ENCODE results near the gene GPANK1. TPM values are rescaled to one million over a fixed set of nuclear protein-coding genes. Genes with fewer than 3 reads are reported as not detected.
A peak's percentile ranks its signal among the peaks of the same experiment; 100 is the strongest.

The GPANK1 gene
- total RNA-seq, 2 donors from 2014 or later, result 15.0 to 19.2 TPM

DNA sequence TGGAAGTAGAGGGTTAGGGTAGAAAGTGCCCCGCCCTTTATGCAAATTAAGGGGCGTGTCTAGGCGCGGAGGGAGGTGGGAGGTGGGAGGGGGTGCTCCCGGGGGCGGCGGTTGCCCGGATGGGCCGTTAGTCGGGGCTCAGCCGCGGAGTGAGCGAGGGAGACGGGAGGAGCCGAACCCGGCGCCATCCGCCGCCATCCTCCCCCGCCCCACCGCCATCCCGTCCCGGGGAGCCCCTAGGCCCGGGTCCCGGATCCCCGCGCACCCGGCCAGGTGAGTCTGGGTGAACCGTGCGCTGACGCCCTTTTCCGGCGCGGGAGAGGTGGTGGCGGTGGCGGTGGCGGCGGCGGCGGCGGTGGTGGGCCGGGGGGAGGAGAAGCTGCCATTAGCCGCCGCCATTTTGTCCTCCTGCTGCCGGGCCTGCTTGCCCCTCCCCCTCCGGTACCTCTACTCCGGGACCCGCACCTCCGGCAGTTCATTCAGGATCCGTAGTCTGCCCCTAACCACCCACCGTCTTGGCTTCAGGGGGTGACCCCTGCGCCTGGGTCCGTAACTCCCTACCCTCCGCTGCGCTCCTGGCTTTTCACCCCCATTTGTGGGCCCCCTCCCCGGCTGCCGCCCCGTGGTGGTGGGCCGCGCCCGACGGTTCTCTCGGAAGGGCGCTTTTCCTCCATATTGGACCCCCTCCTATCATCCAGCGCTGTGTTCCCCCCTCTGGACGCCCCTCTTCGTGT lies 44.0 kb downstream of the GPANK1 start, which contains the start of gene PRRC2A:
TSS of gene PRRC2A (plus strand) at position 130 of the 734 bp plus-strand sequence. CDS start 2,075 bp downstream, outside the sequence.
- Histone ChIP-seq H3K27me3 (replicated peaks; ENCODE audit: insufficient read depth) (no peaks in the 10 kb centered on the region), H3K27ac (peak within 1 kb of the TSS; percentile 96 to 97), H3K4me3 (peak within 1 kb of the TSS; percentile 96), H3K9me3 (no peaks in the 10 kb centered on the region), H3K4me1 (ENCODE audit: control insufficient read depth in 1 of 2, low read depth in 2 of 2) (peaks cover 6 to 20% of the 10 kb centered on the region in 2 donors), H3K36me3 (peaks cover 22% of the 10 kb centered on the region)
- peak; percentile 30 for ATAC-seq (ENCODE audit: insufficient number of reproducible peaks, low FRiP score, low read depth)
- peak; percentile 40 for DNase-seq (ENCODE audit: low spot score)
- TF ChIP-seq, protein P1, sequence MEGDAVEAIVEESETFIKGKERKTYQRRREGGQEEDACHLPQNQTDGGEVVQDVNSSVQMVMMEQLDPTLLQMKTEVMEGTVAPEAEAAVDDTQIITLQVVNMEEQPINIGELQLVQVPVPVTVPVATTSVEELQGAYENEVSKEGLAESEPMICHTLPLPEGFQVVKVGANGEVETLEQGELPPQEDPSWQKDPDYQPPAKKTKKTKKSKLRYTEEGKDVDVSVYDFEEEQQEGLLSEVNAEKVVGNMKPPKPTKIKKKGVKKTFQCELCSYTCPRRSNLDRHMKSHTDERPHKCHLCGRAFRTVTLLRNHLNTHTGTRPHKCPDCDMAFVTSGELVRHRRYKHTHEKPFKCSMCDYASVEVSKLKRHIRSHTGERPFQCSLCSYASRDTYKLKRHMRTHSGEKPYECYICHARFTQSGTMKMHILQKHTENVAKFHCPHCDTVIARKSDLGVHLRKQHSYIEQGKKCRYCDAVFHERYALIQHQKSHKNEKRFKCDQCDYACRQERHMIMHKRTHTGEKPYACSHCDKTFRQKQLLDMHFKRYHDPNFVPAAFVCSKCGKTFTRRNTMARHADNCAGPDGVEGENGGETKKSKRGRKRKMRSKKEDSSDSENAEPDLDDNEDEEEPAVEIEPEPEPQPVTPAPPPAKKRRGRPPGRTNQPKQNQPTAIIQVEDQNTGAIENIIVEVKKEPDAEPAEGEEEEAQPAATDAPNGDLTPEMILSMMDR (IDR thresholded peaks at IDR 0.05), result no peak

DNA sequence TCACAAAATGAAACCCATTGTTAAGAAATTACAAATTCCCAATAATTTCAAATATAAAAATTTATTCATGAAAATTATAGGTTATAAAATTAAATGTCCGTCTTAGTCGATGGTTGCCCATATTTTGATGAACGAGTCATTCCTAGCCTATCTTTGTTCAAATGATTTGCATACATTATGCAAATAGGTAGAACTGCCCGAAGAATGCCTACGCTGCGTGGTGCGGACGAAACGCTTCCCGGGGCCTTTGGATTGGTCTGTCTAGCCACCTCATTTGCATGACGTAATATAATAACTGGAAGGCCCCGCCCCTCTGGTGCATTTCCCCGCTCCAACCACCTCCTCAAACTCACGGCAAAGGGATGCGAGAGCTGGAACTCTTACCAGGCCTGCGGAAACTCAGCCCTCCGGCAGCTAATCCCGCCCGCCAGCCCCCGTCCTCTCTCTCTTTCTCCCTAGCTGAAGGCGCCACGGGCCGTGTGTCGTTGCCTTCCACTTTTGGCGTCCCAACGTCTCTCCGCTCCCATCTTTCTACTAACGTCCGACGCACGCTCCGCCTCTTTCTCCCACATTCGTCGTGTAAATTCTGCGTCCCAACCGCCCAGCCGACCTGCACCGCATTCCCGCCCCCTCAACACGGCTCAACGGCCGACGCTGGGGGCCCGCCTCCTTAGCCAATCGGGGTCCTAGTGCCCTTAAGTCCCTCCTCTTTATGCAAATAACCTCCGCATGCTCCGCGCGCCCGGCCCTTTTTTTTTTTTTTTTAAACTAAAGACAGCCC lies 44.8 kb downstream of the GPANK1 start:
- ATAC-seq (ENCODE audit: insufficient number of reproducible peaks, low FRiP score, low read depth), result peak; percentile 92
- Histone ChIP-seq H3K4me3 (peak overlapping the region; percentile 96), H3K9me3 (no peaks in the 10 kb centered on the region), H3K4me1 (ENCODE audit: control insufficient read depth in 1 of 2, low read depth in 2 of 2) (peaks cover 6 to 20% of the 10 kb centered on the region in 2 donors), H3K27ac (peak overlapping the region; percentile 96 to 97), H3K36me3 (peaks cover 15% of the 10 kb centered on the region), H3K27me3 (replicated peaks; ENCODE audit: insufficient read depth) (no peaks in the 10 kb centered on the region)
- TF ChIP-seq, protein P1 (IDR thresholded peaks at IDR 0.05), result no peak
- DNase-seq (ENCODE audit: low spot score), result peak; percentile 95

DNA sequence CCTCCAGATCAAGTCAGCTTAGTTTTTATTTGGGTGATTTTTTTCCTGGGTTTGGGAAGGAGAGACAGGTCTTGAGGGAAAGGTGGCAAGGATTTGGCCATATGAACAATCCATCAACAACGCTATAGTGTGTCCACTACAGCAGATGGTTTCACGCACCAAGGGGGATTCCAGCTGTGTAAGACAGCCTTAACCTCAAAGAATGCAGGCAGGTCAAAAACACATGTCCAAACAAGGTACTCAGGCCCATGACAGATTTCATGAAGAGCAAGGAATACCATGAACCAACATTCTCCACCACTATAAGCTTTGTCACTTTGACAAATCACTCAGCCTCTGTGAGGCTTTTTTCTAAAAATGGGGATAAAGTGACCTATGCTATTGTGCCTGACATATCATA lies 47.8 kb downstream of the GPANK1 start:
- Histone ChIP-seq H3K9me3 (no peaks in the 10 kb centered on the region), H3K4me1 (ENCODE audit: control insufficient read depth in 1 of 2, low read depth in 2 of 2) (peaks cover 5 to 10% of the 10 kb centered on the region in 2 donors), H3K4me3 (no peak overlapping the region), H3K27me3 (replicated peaks; ENCODE audit: insufficient read depth) (no peaks in the 10 kb centered on the region), H3K27ac (no peak overlapping the region), H3K36me3 (no peaks in the 10 kb centered on the region)
- DNase-seq (ENCODE audit: low spot score) (no peak), ATAC-seq (ENCODE audit: insufficient number of reproducible peaks, low FRiP score, low read depth) (no peak)
- TF ChIP-seq, protein P1 (IDR thresholded peaks at IDR 0.05), result no peak

DNA sequence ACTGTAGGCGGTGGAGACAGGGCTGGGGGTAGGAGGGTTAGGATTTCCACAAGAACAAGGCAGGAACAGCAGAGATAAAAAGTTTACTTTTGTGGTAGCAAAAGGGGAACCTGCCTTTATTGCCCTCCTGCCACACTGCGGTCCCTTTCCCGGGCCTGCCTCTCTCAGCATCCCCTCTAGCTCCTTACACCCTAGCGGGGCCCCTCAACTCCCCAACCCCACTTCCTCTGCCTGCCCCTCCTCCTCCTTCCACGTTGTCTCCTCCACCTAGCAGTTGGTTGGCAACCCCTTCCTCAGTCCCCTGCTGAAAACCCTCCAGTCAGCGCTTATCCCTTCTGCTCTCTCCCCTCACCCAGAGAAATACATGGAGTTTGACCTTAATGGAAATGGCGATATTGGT lies 49.0 kb downstream of the GPANK1 start:
- Histone ChIP-seq H3K36me3 (no peaks in the 10 kb centered on the region), H3K27ac (no peak overlapping the region), H3K9me3 (no peaks in the 10 kb centered on the region), H3K4me1 (ENCODE audit: control insufficient read depth in 1 of 2, low read depth in 2 of 2) (peaks cover 3% of the 10 kb centered on the region in 2 donors), H3K27me3 (replicated peaks; ENCODE audit: insufficient read depth) (no peaks in the 10 kb centered on the region), H3K4me3 (peak overlapping the region; percentile 18)
- TF ChIP-seq, protein P1 (IDR thresholded peaks at IDR 0.05), result no peak
- ATAC-seq (ENCODE audit: insufficient number of reproducible peaks, low FRiP score, low read depth) (no peak), DNase-seq (ENCODE audit: low spot score) (no peak)

All from thoracic aorta (tissue), 2 donors.